ENCODE results near the gene CYP2D6.

- TF ChIP-seq CTCF (IDR thresholded peaks at IDR 0.05) (no peak), POLR2A (IDR thresholded peaks at IDR 0.05) (no peak)
These were observed 13.7 kb downstream of the CYP2D6 start for GRCh38 chr22:42116848-42117424.

Data from esophagus squamous epithelium (tissue), 4 donors.